Measurements from ENCODE around the gene CNPY3.

GRCh38 chr6:42916288-42916687 is 13.0 kb upstream of the CNPY3 start:
- TF ChIP-seq CTCF (IDR thresholded peaks at IDR 0.05) = no peak
- no peak for TF ChIP-seq POLR2A (IDR thresholded peaks at IDR 0.05)

Data from body of pancreas (tissue), 4 donors.